Esophagus squamous epithelium (tissue), 5 donors: Measurements from ENCODE around the gene UMAD1. TPM values are rescaled to one million over a fixed set of nuclear protein-coding genes. Genes with fewer than 3 reads are reported as not detected.

ENCODE experiments used
- DNase-seq: peaks from one replicate; lab custom pipeline; 2025; lab: John Stamatoyannopoulos, UW
- H3K27ac ChIP-seq, 4 donors: fragments of 200-600 bp; sonication (generic); one replicate each; pipeline ENCODE4 v1.5.1; 2016 to 2019; ENCODE audit warnings: mild to moderate bottlenecking in 1 of 4
- H3K27me3 ChIP-seq, 4 donors: fragments of 200-600 bp; sonication (generic); 1 replicate in 3 of 4; 2 replicates in 1 of 4; pipeline versions ENCODE4 v1.5.1 to v1.6.0; 2017 to 2021; ENCODE audit warnings: antibody characterized with exemption in 1 of 4
- H3K36me3 ChIP-seq, 3 donors: fragments of 200-600 bp; sonication (generic); one replicate each; pipeline ENCODE4 v1.5.1; 2016 to 2019
- H3K4me1 ChIP-seq, 3 donors: fragments of 200-600 bp; sonication (generic); one replicate each; pipeline ENCODE4 v1.5.1; 2017 to 2019
- H3K4me3 ChIP-seq, 4 donors: fragments of 200-600 bp; sonication (generic); 1 replicate in 3 of 4; 2 replicates in 1 of 4; pipeline ENCODE4 v1.5.1; 2016 to 2019; ENCODE audit warnings: mild to moderate bottlenecking in 2 of 4, moderate library complexity in 1 of 4
- H3K9me3 ChIP-seq, 3 donors: fragments of 200-600 bp; sonication (generic); one replicate each; pipeline ENCODE4 v1.5.1; 2016 to 2019
- CTCF ChIP-seq, 6 experiments: fragments of 450-650 bp in 4 of 6; fragments of 200-600 bp in 2 of 6; sonication (generic) in 2 of 6; IDR thresholded peaks; one replicate each; pipeline ENCODE4 v1.5.1; 2016 to 2019; ENCODE audit warnings: antibody characterized with exemption in 6 of 6, mild to moderate bottlenecking in 4 of 6, moderate library complexity in 4 of 6
- POLR2A ChIP-seq, 4 donors: fragments of 450-650 bp; IDR thresholded peaks; one replicate each; pipeline ENCODE4 v1.6.1; 2017; ENCODE audit warnings: antibody characterized with exemption in 4 of 4, mild to moderate bottlenecking in 4 of 4, moderate library complexity in 3 of 4
- WGBS, 2 donors: methylation state at CpG; one replicate each; pipeline ENCODE4 v1.1.5; 2018; 5-methylcytosine and 5-hydroxymethylcytosine counted together
- intact Hi-C: fragments of 100-400 bp; cut with DNase I; formaldehyde crosslinking; loops from one replicate; pipeline ENCODE4 v1.15.0; 2022
- total RNA-seq, 4 donors: library from RNA; depleted of rRNA; stranded (reverse); fragments of >200 nt; gene quantifications; one replicate each; pipeline ENCODE4 v1.1.0, GENCODE V29; 2016
- donor health status: DM: yes; HTN: yes; CAD: no.

UMAD1 gene
- total RNA-seq, 4 donors from 2014 or later, result 2.5 to 7.6 (median 6.3) TPM

DNA sequence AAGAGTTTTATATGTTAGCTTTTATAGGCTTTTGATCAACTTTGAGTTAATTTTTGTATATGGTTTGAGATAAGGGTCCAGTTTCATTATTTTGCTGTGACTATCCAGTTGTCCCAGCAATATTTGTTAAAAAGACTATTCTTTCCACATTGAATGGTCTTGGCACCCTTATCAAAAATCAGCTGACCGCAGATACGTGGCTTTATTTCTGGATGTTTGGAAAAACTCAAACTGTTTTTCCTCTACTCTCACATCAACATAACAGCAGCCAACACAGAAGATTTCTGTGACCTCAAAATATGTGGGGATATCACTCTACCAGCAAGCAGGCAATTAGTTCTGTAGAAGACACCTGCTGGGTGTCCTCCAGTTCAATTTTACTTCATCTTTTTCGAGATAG lies 211.4 kb downstream of the UMAD1 start:
- H3K27me3 ChIP-seq, result no peaks in the 10 kb centered on the region
- TF ChIP-seq CTCF (IDR thresholded peaks at IDR 0.05) (no peak), POLR2A (IDR thresholded peaks at IDR 0.05) (no peak)
- 80% methylated on average over 3 of the region's 3 CpGs for WGBS, 2 donors
- H3K36me3 ChIP-seq, result no peaks in the 10 kb centered on the region
- H3K4me3 ChIP-seq, result no peak overlapping the region
- no peaks in the 10 kb centered on the region for H3K4me1 ChIP-seq
- no peak overlapping the region for H3K27ac ChIP-seq
- no peak for DNase-seq
- intact Hi-C loops, result no loop called here
- peaks cover 0 to 13% (median 11%) of the 10 kb centered on the region in 3 donors for H3K9me3 ChIP-seq

DNA sequence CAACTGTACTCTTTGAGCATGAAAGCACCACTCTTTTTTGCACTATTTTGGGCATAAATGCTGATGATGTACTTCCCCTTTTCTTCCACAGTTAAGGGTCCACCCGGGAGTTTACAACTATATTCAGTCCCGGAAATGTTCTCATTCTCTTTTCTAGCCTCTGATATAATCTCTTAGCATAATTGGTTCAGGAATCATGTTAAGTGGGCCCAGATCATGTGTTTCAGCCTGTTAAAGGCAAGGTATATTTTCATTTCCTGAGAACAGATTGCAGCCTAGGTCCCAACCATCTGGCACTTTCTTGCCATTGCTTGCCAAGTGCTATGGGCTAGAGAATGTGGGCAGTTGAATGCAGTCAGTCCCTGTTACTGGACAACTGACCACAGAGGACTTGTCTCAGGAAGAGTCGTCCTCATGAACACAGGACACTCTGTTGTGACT lies 216.6 kb downstream of the UMAD1 start:
- H3K4me3 ChIP-seq, result no peak overlapping the region
- H3K4me1 ChIP-seq, result no peaks in the 10 kb centered on the region
- DNase-seq, result no peak
- TF ChIP-seq POLR2A (IDR thresholded peaks at IDR 0.05), result no peak
- no peak for TF ChIP-seq CTCF (IDR thresholded peaks at IDR 0.05)
- intact Hi-C loops, result no loop called here
- H3K9me3 ChIP-seq, result peaks cover 0 to 13% (median 11%) of the 10 kb centered on the region in 3 donors
- no peaks in the 10 kb centered on the region for H3K27me3 ChIP-seq
- WGBS, 2 donors, result 66 to 69% methylated on average over 3 of the region's 3 CpGs
- H3K36me3 ChIP-seq, result no peaks in the 10 kb centered on the region
- no peak overlapping the region for H3K27ac ChIP-seq

DNA sequence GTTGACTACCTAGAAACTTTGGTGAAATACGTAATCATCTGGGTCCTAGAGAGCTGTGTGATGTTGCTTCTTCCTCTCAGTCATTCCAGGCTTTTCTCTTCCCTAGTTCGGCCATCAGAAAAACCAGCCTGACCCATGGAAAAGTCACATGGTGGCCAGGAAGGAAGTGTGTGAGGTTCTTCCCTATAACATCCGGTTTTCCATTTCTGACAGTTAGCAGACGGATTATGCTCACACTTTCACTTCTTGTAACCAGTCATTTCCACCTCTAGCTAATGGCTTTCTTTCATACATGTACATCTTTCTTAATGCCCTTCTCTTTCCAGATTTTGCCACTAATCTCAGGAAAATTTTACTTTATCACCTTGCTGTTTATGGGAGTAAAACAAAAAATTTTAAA lies 218.0 kb downstream of the UMAD1 start:
- no peak for DNase-seq
- Histone ChIP-seq H3K27me3 (no peaks in the 10 kb centered on the region), H3K9me3 (peaks cover 0 to 13% (median 11%) of the 10 kb centered on the region in 3 donors), H3K4me3 (no peak overlapping the region), H3K36me3 (no peaks in the 10 kb centered on the region), H3K27ac (no peak overlapping the region), H3K4me1 (no peaks in the 10 kb centered on the region)
- TF ChIP-seq CTCF (IDR thresholded peaks at IDR 0.05), result no peak
- no peak for TF ChIP-seq POLR2A (IDR thresholded peaks at IDR 0.05)
- intact Hi-C loops, result no loop called here
- 64 to 78% methylated on average over 4 of the region's 4 CpGs for WGBS, 2 donors

DNA sequence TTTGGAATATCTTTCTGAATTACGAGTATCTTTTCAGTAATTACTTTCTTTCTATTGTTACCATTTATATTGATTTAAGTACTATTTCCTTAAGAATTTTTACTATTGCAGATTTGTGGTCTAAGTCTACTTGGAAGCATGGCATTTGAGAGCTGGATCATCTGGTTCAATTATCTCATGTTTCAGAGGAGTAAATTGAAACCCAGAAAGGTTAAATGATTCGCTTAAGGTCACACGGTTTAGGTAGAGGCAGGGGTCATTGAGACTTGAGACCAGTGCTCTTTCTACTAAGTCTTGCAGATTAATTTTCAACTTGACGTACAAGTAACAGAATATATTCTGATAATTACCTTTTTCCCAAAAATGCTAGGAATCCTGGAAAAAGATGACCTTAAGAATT lies 218.9 kb downstream of the UMAD1 start:
- DNase-seq, result no peak
- no peaks in the 10 kb centered on the region for H3K4me1 ChIP-seq
- H3K4me3 ChIP-seq, result no peak overlapping the region
- no peaks in the 10 kb centered on the region for H3K36me3 ChIP-seq
- intact Hi-C loops, result no loop called here
- peaks cover 0 to 13% (median 11%) of the 10 kb centered on the region in 3 donors for H3K9me3 ChIP-seq
- H3K27me3 ChIP-seq, result no peaks in the 10 kb centered on the region
- 91 to 95% methylated on average over 4 of the region's 4 CpGs for whole genome bisulfite sequencing, 2 donors
- TF ChIP-seq POLR2A (IDR thresholded peaks at IDR 0.05), result no peak
- no peak for TF ChIP-seq CTCF (IDR thresholded peaks at IDR 0.05)
- H3K27ac ChIP-seq, result no peak overlapping the region

GRCh38 chr7:7861211-7861633 lies 220.7 kb downstream of the UMAD1 start:
- Histone ChIP-seq H3K36me3 (no peaks in the 10 kb centered on the region), H3K9me3 (no peaks in the 10 kb centered on the region), H3K27me3 (no peaks in the 10 kb centered on the region), H3K4me3 (no peak overlapping the region), H3K27ac (no peak overlapping the region), H3K4me1 (no peaks in the 10 kb centered on the region)
- TF ChIP-seq POLR2A (IDR thresholded peaks at IDR 0.05) (no peak), CTCF (IDR thresholded peaks at IDR 0.05) (no peak)
- intact Hi-C loops, result no loop called here
- no peak for DNase-seq
- 50 to 61% methylated on average over 1 of the region's 1 CpG for WGBS, 2 donors
